Fibroblast of skin of left quadriceps (primary cell): ENCODE results near the gene PODN.
A peak's percentile ranks its signal among the peaks of the same experiment; 100 is the strongest.

Source experiments
- DNase-seq, 2 experiments: peaks; one replicate each; pipeline ENCODE4 v3.0.0-alpha.2; 2013; ENCODE audit warnings: low read depth in 2 of 2

Gene PODN

GRCh38 chr1:53051676-53052075, 10.3 kb upstream of the PODN start:
- no peak for DNase-seq

DNA sequence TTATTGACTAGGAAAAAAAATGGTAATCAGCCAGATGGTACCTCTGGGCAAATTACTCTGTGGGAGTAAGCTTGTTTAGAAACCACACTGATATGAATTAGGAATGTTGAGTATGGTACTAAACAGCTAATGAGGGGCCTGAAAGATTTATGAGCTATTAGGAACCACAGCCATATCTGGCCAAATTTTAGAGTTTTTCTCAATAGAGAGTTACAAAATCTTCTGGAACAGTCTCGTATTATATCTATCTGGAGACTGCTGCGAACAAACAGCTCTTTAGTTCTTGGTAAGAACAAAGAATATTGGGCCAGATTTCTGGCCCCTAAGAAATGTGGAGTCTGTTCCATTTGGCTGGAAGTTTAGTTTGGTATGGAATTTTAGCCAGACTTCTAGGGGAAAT, 4.9 kb upstream of the PODN start:
- DNase-seq = peak; percentile 44 to 45

- DNase-seq = peak; percentile 36
These were observed 1.4 kb upstream of the PODN start for GRCh38 chr1:53060579-53060978.

GRCh38 chr1:53061123-53061858, 722 bp upstream of the PODN start:
- DNase-seq = peak in 1 of 2 experiments; percentile 8

- DNase-seq = no peak
These were observed 937 bp downstream of the PODN start for GRCh38 chr1:53062708-53063591.

DNA sequence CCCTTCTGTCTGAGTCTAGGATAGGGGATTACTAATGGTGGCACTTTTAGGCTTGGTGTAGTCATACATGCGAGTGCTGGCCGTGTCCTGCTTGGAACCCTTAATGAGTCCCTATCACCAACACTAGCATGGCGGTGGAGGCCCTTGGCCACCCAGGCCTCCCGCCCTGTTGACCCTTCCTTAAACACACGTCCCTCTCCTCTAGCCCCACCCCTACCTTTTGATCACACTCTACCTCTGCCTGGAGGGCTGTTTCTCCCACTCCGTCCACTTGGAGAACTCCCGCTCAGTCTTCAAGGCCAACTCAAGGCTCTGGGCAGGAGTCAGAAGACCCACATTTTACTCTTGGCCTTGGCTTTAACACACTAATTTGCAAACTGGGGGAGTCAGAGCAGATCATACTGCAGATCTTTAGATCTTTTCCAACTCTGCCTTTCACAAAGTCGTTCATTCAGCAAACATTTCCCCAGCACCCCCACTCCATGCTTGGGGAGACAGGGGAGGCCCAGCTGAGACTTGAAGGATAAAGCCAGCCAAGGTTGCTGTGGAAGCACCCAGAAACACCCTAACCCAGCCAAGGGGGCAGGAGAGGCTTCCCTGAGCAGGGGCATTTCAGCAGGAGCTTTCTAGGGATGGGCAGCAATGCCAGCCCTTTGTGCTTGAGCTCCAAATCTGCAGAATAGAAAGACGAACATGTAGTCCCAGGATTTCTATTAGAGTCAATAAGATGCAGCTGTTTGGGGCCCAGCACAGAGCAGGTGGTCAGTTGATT, 1.9 kb downstream of the PODN start:
- no peak for DNase-seq

DNA sequence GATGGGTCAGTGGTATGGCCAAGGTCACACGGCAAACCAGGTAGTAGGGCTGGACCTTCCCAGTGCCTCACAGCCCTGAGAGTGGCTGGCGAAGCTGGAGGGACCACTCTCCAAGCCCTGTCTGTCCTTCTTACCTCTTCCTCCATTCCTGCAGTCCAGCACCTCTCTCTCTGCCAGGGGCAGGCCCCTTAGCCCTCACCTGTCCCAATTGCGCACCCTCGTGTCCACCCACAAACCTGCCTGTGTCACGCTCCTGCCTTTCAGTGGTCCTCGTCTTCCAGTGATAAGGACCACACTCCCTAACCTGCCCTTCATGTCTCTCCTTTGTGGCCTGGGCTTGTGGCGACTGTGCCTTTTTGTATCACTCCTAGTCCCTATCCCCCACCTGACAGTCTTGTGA, 3.4 kb downstream of the PODN start:
- DNase-seq = no peak

GRCh38 chr1:53066488-53066887, 4.5 kb downstream of the PODN start:
- DNase-seq = no peak

DNA sequence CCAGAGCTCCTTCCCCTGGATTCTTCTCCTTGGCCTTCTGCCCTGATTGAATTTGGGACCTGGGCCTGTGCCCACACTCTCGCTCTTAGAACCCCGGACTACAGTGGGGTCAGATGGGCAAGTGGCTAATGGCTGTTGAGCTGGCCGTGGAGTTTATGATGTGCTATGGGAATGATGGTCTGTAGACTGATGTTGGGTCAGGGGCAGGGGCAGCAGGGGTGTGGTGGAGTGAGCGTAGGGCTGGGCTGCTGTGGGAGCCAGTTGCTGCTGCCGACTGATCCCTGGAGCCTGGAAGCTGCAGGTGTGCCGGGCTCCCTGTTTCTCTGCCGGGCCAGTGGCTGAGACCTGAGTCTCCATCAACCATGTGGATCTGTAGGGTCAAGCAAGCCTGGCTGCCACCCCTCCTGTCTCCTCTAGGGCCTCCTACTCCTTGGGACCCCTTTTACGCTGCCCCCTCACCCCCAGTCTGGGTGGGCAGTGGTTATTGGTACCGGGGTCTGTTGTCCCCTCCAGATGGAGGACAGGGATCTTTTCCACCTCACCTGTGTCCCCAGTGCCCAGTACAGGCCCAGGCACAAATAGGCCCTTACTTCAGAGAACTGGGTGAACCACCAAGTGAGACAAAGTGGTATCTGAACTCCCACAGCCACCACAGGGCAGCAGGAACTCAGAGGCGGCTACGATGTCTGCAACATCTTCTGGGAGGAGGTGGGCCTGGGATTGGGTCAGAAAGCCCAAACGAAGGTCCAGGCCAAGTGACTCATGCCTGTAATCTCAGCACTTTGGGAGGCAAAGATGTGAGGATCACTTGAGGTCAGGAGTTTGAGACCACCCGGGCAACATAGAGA, 5.1 kb downstream of the PODN start:
- no peak for DNase-seq

DNA sequence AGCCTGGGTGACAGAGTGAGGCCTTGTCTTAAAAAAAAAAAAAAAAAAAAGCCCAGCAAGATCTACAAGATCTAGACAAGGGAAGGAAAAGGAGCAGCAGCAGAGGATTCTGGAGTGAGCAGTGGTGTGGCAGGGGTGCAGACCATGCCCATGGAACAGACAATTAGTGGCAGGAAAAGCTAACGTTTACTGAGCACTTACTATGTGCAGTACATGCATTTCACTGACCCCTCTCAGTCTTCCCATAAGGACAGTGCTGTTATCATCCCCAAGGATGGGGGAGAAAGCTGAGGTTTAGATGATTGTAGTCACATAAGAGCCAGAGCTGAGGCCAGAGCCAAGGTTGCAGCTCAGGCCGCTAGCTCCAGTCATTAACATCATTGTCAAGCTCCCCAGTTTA, 5.9 kb downstream of the PODN start:
- DNase-seq = no peak

- no peak for DNase-seq
These were observed 6.5 kb downstream of the PODN start for GRCh38 chr1:53068314-53069099.

- DNase-seq = no peak
These were observed 7.3 kb downstream of the PODN start for GRCh38 chr1:53069265-53069662.

DNA sequence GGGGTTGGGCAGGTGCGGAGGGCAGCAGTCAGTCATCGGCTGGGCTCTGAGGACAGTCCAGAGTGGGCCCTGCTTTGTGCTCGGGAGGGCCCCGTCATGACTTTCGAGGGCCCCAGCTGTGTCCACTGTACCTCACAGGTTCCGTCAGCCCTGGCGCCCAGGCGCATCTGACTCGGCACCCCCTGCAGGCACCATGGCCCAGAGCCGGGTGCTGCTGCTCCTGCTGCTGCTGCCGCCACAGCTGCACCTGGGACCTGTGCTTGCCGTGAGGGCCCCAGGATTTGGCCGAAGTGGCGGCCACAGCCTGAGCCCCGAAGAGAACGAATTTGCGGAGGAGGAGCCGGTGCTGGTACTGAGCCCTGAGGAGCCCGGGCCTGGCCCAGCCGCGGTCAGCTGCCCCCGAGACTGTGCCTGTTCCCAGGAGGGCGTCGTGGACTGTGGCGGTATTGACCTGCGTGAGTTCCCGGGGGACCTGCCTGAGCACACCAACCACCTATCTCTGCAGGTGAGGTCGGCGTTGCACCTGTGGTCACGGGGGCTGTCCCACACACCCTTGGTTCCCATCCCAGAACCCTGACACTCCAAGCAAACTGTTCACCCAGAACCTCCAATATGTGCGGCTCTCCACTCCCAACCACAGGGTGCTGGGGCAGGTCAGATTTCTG, 7.8 kb downstream of the PODN start:
- no peak for DNase-seq

DNA sequence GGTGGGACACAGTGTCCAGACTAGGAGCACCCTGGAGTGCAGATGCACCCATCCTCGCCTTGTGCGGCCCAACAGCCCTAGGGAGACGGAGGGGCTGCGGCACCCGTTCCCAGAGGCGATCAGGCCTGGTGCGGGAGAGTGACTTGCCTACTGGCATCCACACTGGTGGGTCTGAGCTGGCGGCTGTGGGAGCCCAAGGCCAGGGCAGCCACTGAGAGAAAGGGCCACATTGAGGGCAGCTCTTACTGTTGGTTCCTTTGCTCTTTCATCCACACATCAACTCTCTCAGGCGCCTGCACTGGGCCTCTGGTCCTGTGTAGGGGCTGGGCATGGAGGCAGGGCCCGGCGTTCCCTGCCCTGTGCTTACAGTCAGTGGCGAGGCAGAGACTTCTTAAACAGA, 8.6 kb downstream of the PODN start:
- no peak for DNase-seq

DNA sequence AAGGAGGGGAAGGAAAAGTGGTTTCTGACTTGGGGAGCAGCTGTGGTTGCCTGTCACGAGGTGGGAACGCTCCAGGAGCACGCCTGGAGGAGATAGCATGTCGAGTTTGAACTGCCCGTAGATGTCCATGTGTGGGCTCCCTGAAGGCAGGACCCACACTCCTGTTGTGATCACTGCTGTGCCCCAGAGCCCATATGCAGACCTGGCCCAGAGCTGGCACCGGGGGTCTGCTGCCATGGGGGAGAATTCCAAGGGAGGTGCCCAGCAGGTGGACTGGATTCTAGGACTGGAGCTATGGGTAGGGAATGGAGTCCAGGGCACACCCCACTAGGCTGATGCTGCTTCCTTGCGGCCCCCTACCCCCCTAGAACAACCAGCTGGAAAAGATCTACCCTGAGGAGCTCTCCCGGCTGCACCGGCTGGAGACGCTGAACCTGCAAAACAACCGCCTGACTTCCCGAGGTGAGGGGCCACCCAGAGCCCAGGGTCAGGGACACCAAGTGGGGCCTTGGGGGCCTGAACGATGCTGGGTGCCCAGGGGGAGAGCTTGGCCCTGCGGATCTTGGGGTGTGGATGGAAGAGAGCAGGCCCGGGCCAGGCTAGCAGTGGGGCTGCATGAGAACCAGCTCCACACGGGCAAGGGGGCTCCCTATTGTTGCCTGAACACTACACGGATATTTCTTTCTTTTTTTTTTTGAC, 9.3 kb downstream of the PODN start:
- no peak for DNase-seq

- no peak for DNase-seq
These were observed 9.9 kb downstream of the PODN start for GRCh38 chr1:53071915-53072314.

- no peak for DNase-seq
These were observed 11.3 kb downstream of the PODN start for GRCh38 chr1:53073287-53073686.

- no peak for DNase-seq
These were observed 11.9 kb downstream of the PODN start for GRCh38 chr1:53073868-53074311.
